SK-N-SH treated with all-trans-retinoic acid at 6 μM for 48 hours (cell line): ENCODE results near the gene ELAVL1.

Source experiments
- ATAC-seq: fragments of 200-7000 bp; cut with Tn5 transposase; 3 replicates; pipeline ENCODE4 v1.9.1; 2020; ENCODE audit warnings: mild to moderate bottlenecking, moderate library complexity
- BACH2 ChIP-seq: fragments of 250-450 bp; sonication (Bioruptor Pico); IDR thresholded peaks from 2 replicates; pipeline ENCODE4 v1.9.0; 2021; ENCODE audit warnings: mild to moderate bottlenecking, borderline replicate concordance
- CREB5 ChIP-seq: fragments of 250-450 bp; sonication (Bioruptor Pico); IDR thresholded peaks from 2 replicates; pipeline ENCODE4 v1.5.1; 2020; ENCODE audit warnings: low read depth, mild to moderate bottlenecking, moderate library complexity
- CSDC2 ChIP-seq: fragments of 250-450 bp; sonication (Bioruptor Pico); IDR thresholded peaks from 2 replicates; pipeline ENCODE4 v1.5.0; 2020; ENCODE audit warnings: mild to moderate bottlenecking, moderate library complexity
- CSRNP3 ChIP-seq: fragments of 250-450 bp; sonication (Bioruptor Pico); IDR thresholded peaks from 2 replicates; pipeline ENCODE4 v1.5.1; 2021; ENCODE audit warnings: mild to moderate bottlenecking, moderate library complexity
- ESRRG ChIP-seq: fragments of 250-450 bp; sonication (Bioruptor Pico); IDR thresholded peaks from 2 replicates; pipeline ENCODE4 v1.6.1; 2021; ENCODE audit warnings: mild to moderate bottlenecking
- GLIS3 ChIP-seq: fragments of 250-450 bp; sonication (Bioruptor Pico); IDR thresholded peaks from 2 replicates; pipeline ENCODE4 v1.5.0; 2020; ENCODE audit warnings: mild to moderate bottlenecking, moderate library complexity
- OSR1 ChIP-seq: fragments of 250-450 bp; sonication (Bioruptor Pico); IDR thresholded peaks from 2 replicates; pipeline ENCODE4 v1.8.0; 2022; ENCODE audit warnings: moderate library complexity, mild to moderate bottlenecking, inconsistent platforms
- PATZ1 ChIP-seq: fragments of 250-450 bp; sonication (Bioruptor Pico); IDR thresholded peaks from 2 replicates; pipeline ENCODE4 v1.8.0; 2020; ENCODE audit warnings: mild to moderate bottlenecking, moderate library complexity, borderline replicate concordance
- POU6F1 ChIP-seq: fragments of 250-450 bp; sonication (Bioruptor Pico); IDR thresholded peaks from 2 replicates; pipeline ENCODE4 v1.8.0; 2021; ENCODE audit warnings: low read depth, mild to moderate bottlenecking, moderate library complexity, borderline replicate concordance
- PPARA ChIP-seq: fragments of 250-450 bp; sonication (Bioruptor Pico); IDR thresholded peaks from 2 replicates; pipeline ENCODE4 v1.5.0; 2020; ENCODE audit warnings: mild to moderate bottlenecking, borderline replicate concordance
- RARB ChIP-seq: fragments of 250-450 bp; sonication (Bioruptor Pico); IDR thresholded peaks from 2 replicates; pipeline ENCODE4 v1.8.0; 2021; ENCODE audit warnings: mild to moderate bottlenecking, moderate library complexity
- SNAI2 ChIP-seq: fragments of 250-450 bp; sonication (Bioruptor Pico); IDR thresholded peaks from 2 replicates; pipeline ENCODE4 v1.5.0; 2020; ENCODE audit warnings: mild to moderate bottlenecking, moderate library complexity
- TCF4 ChIP-seq: fragments of 250-450 bp; sonication (Bioruptor Pico); IDR thresholded peaks from 2 replicates; pipeline ENCODE4 v1.8.0; 2021; ENCODE audit warnings: mild to moderate bottlenecking, moderate library complexity, borderline replicate concordance
- TOX ChIP-seq: fragments of 250-450 bp; sonication (Bioruptor Pico); IDR thresholded peaks from 2 replicates; pipeline ENCODE4 v1.8.0; 2021; ENCODE audit warnings: mild to moderate bottlenecking, moderate library complexity, borderline replicate concordance
- TSHZ2 ChIP-seq: fragments of 250-450 bp; sonication (Bioruptor Pico); IDR thresholded peaks from 2 replicates; pipeline ENCODE4 v1.5.0; 2020; ENCODE audit warnings: mild to moderate bottlenecking, moderate library complexity
- ZC3H10 ChIP-seq: fragments of 250-450 bp; sonication (Bioruptor Pico); IDR thresholded peaks from 2 replicates; pipeline ENCODE4 v1.5.1; 2021; ENCODE audit warnings: mild to moderate bottlenecking, moderate library complexity
- ZFP3 ChIP-seq: fragments of 250-450 bp; sonication (Bioruptor Pico); IDR thresholded peaks from 2 replicates; pipeline ENCODE4 v1.5.0; 2020; ENCODE audit warnings: mild to moderate bottlenecking, moderate library complexity
- ZFP30 ChIP-seq: fragments of 450-650 bp; formaldehyde crosslinking; IDR thresholded peaks from 2 replicates; pipeline ENCODE4 v1.5.0; 2022; ENCODE audit warnings: mild to moderate bottlenecking, moderate library complexity
- ZNF70 ChIP-seq: fragments of 450-650 bp; formaldehyde crosslinking; IDR thresholded peaks from 2 replicates; pipeline ENCODE4 v1.5.0; 2020; ENCODE audit warnings: mild to moderate bottlenecking, moderate library complexity
- ZNF8 ChIP-seq: fragments of 450-650 bp; formaldehyde crosslinking; IDR thresholded peaks from 2 replicates; pipeline ENCODE4 v1.5.0; 2020; ENCODE audit warnings: mild to moderate bottlenecking, moderate library complexity

The ELAVL1 gene

GRCh38 chr19:7943444-7944176 lies 61.8 kb downstream of the ELAVL1 start, which contains the start of gene TIMM44:
TIMM44 (minus strand) TSS chr19:7943666; CDS start chr19:7943651, 15 bp downstream.
- ATAC-seq, result peak; percentile 99
- no peak for TF ChIP-seq ZNF8 (CRISPR knock-in tag)
- TF ChIP-seq ZFP30 (CRISPR knock-in tag), result no peak
- no peak for TF ChIP-seq TOX (CRISPR knock-in tag)
- no peak for TF ChIP-seq TCF4 (CRISPR knock-in tag)
- TF ChIP-seq ZC3H10 (CRISPR knock-in tag), result no peak
- no peak for TF ChIP-seq PATZ1 (CRISPR knock-in tag)
- no peak for TF ChIP-seq ESRRG (CRISPR knock-in tag)
- no peak for TF ChIP-seq POU6F1 (CRISPR knock-in tag)
- no peak for TF ChIP-seq CSRNP3 (CRISPR knock-in tag)
- TF ChIP-seq SNAI2 (CRISPR knock-in tag), result no peak
- no peak for TF ChIP-seq RARB (CRISPR knock-in tag)
- TF ChIP-seq OSR1 (CRISPR knock-in tag), result no peak
- no peak for TF ChIP-seq PPARA
- no peak for TF ChIP-seq ZNF70
- no peak for TF ChIP-seq ZFP3 (CRISPR knock-in tag)
- TF ChIP-seq CSDC2, result no peak
- TF ChIP-seq, all 23 proteins: peak for 0

- TF ChIP-seq GLIS3, result no peak
- no peak for TF ChIP-seq PPARA
- TF ChIP-seq TSHZ2, result no peak
- TF ChIP-seq BACH2 (CRISPR knock-in tag), result no peak
- TF ChIP-seq ESRRG (CRISPR knock-in tag), result no peak
- no peak for TF ChIP-seq ZFP30 (CRISPR knock-in tag)
- TF ChIP-seq POU6F1 (CRISPR knock-in tag), result no peak
- no peak for TF ChIP-seq ZNF70
- no peak for TF ChIP-seq ZNF8 (CRISPR knock-in tag)
- TF ChIP-seq CREB5 (CRISPR knock-in tag), result no peak
- no peak; the same call in 2 of the 3 replicates for ATAC-seq
Measured at GRCh38 chr19:7942981-7943443, 62.4 kb downstream of the ELAVL1 start.
